ENCODE measurements around the gene FKBP6. TPM values are rescaled to one million over a fixed set of nuclear protein-coding genes. Genes with fewer than 3 reads are reported as not detected.
"Not testable (repeated sequence)": the region's sequence is repeated elsewhere in the genome, so short reads cannot be mapped to it uniquely, and the experiment has no call there.

Gene FKBP6
- polyA plus RNA-seq, 1 donor (not counting 4 experiments of a cell fraction or from before 2014, with no cell fraction given), result not detected

- Histone ChIP-seq H2AFZ (ENCODE audit: control insufficient read depth, low read length) (no peak overlapping the region), H3K4me1 (ENCODE audit: control insufficient read depth, extremely low read depth, insufficient read depth, low read length) (no peaks in the 10 kb centered on the region), H3K27ac (ENCODE audit: control insufficient read depth, insufficient read depth, low read length) (no peak overlapping the region), H3K79me2 (ENCODE audit: control insufficient read depth, insufficient read depth, low read length) (no peaks in the 10 kb centered on the region), H3K27me3 (ENCODE audit: control insufficient read depth, extremely low read depth, insufficient read depth, low read length) (peaks cover 15% of the 10 kb centered on the region), H3K4me3 (ENCODE audit: control insufficient read depth in 2 of 3, extremely low read depth in 1 of 3, insufficient read depth in 2 of 3, low read depth in 1 of 3, low read length in 3 of 3) (no peak overlapping the region), H3K9me1 (ENCODE audit: control insufficient read depth, extremely low read depth, insufficient read depth, low read length) (no peaks in the 10 kb centered on the region), H3K36me3 (ENCODE audit: control insufficient read depth in 2 of 2, extremely low read depth in 1 of 2, insufficient read depth in 2 of 2, low read length in 2 of 2) (no peaks in the 10 kb centered on the region), H3K9ac (ENCODE audit: control insufficient read depth, extremely low read depth, insufficient read depth, low read length) (no peak overlapping the region), H3K9me3 (ENCODE audit: control insufficient read depth, low read depth, low read length) (no peaks in the 10 kb centered on the region), H3K4me2 (ENCODE audit: control insufficient read depth, extremely low read depth, insufficient read depth, low read depth, low read length) (no peak overlapping the region), H4K20me1 (ENCODE audit: control insufficient read depth, extremely low read depth, insufficient read depth, low read length) (no peaks in the 10 kb centered on the region)
- dilution Hi-C loops (cut with MboI; ENCODE audit: extremely low pct_ligation_motif_present, low sequenced_read_pairs), result no loop called here
- no peak for FAIRE-seq
- no peak for DNase-seq (ENCODE audit: low read depth, low spot score)
- no peak for TF ChIP-seq EZH2 (IDR thresholded peaks at IDR 0.05; ENCODE audit: low read length)
- TF ChIP-seq, protein P1, sequence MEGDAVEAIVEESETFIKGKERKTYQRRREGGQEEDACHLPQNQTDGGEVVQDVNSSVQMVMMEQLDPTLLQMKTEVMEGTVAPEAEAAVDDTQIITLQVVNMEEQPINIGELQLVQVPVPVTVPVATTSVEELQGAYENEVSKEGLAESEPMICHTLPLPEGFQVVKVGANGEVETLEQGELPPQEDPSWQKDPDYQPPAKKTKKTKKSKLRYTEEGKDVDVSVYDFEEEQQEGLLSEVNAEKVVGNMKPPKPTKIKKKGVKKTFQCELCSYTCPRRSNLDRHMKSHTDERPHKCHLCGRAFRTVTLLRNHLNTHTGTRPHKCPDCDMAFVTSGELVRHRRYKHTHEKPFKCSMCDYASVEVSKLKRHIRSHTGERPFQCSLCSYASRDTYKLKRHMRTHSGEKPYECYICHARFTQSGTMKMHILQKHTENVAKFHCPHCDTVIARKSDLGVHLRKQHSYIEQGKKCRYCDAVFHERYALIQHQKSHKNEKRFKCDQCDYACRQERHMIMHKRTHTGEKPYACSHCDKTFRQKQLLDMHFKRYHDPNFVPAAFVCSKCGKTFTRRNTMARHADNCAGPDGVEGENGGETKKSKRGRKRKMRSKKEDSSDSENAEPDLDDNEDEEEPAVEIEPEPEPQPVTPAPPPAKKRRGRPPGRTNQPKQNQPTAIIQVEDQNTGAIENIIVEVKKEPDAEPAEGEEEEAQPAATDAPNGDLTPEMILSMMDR (optimal IDR thresholded peaks at IDR 0.05 in 1 of 3, IDR thresholded peaks at IDR 0.05 in 1 of 3, conservative IDR thresholded peaks at IDR 0.05 in 1 of 3; ENCODE audit: extremely low read depth in 1 of 3, insufficient read depth in 2 of 3, low read length in 3 of 3), result no peak
Observed at GRCh38 chr7:73376671-73377412, 48.9 kb downstream of the FKBP6 start.

DNA sequence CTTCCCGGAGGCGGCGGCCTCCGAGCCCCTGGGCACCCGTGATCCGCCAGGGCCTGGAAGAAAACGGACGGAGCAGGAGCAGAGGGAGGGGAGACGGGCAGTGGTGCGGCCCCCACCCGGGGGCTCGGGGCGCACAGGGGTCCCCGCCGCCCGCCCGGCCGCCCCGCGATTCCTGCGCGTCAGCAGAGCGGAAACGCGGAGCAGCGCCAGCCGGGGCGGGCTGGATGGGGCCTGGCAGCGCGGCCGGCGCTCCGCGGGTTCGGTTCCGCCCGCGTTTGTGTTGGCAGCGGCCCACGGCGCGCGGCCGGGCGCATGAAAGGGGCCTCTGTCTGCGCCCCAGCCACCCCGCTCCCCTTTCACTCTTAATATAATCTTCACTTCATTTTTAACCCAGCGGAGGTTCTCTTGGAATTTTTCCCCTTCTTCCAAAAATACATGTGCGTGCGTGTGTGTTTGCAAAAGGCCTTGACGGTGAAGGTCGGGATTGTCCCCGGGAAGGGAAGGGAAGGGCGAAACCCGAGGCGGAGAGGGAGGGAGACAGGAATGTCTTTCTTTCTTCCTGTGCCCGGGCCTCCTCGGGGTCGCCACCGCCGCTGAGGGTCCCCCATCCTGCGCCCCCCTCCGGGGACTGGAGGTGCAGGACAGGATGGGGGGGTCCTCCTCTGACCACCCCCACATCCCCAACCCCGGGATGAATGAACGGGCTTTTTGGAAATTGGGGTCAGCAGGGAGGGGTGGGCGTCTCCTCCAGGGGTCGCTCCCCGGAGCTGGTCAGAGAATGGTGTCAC is 49.6 kb downstream of the FKBP6 start:
- H3K4me1 ChIP-seq (ENCODE audit: control insufficient read depth, extremely low read depth, insufficient read depth, low read length); H3K4me3 ChIP-seq (ENCODE audit: control insufficient read depth in 2 of 3, extremely low read depth in 1 of 3, insufficient read depth in 2 of 3, low read depth in 1 of 3, low read length in 3 of 3); H3K36me3 ChIP-seq (ENCODE audit: control insufficient read depth in 2 of 2, extremely low read depth in 1 of 2, insufficient read depth in 2 of 2, low read length in 2 of 2); dilution Hi-C loops (cut with MboI; ENCODE audit: extremely low pct_ligation_motif_present, low sequenced_read_pairs); H4K20me1 ChIP-seq (ENCODE audit: control insufficient read depth, extremely low read depth, insufficient read depth, low read length); H3K27ac ChIP-seq (ENCODE audit: control insufficient read depth, insufficient read depth, low read length); H3K79me2 ChIP-seq (ENCODE audit: control insufficient read depth, insufficient read depth, low read length); DNase-seq (ENCODE audit: low read depth, low spot score); H3K9me1 ChIP-seq (ENCODE audit: control insufficient read depth, extremely low read depth, insufficient read depth, low read length); H3K4me2 ChIP-seq (ENCODE audit: control insufficient read depth, extremely low read depth, insufficient read depth, low read depth, low read length); H2AFZ ChIP-seq (ENCODE audit: control insufficient read depth, low read length); FAIRE-seq; H3K9me3 ChIP-seq (ENCODE audit: control insufficient read depth, low read depth, low read length); H3K9ac ChIP-seq (ENCODE audit: control insufficient read depth, extremely low read depth, insufficient read depth, low read length): not testable (repeated sequence)
- H3K27me3 ChIP-seq (ENCODE audit: control insufficient read depth, extremely low read depth, insufficient read depth, low read length), result peaks cover 15% of the 10 kb centered on the region

Data from keratinocyte (primary cell).